ENCODE results near the gene SHQ1. TPM values are rescaled to one million over a fixed set of nuclear protein-coding genes. Genes with fewer than 3 reads are reported as not detected.

Gene SHQ1
- 10 to 100 TPM; 10.9 to 25.0 TPM for total RNA-seq

DNA sequence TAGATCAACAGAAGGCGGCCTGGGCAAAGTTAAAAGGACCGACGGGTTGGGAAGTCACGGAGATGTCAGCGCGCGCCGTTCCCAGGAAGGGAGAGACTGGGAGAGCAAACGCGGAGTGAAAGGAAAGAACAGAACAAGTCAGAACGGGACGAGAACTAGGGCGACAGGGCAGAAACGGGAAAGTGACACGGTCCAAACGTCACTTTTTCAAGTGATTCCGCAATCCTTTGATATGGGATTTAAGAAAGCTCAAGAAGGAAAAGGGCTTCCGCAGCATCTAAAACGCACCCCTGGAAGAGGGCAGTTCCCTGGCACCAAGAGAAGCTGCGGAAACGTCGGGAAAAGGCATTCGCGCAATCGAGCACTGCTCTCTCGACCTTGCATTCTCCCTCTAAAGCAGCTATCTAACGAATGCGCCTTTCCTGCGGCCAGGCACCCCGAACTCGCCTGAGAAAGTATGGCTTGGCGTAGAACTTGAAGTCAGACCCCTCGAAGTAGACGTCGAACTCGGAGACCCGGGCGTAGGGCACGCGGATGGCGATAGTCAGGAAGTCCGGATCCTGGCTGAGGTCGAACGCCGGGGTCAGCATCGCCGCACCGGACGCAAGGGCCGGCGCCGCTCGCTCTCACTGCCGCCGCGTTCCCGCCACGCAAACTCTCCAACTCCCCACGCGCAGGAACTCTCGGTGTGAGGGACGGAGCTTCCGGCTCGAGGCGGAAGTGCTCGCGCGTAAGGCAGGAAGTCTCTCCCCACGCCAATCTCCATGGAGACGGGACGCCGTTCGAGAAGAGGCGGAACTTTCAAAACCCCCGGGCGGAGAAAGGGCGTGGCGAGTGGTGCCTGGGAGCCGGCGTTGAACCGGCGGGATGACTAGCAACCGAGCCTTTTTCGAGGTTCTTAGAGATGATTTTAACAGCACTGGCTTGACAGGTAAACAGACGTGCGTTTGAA, at the start of gene SHQ1:
Gene SHQ1 (minus strand): TSS at position 695 of the 952 bp plus-strand sequence. CDS start 105 bp downstream, at position 590.
- TF ChIP-seq, protein P1, sequence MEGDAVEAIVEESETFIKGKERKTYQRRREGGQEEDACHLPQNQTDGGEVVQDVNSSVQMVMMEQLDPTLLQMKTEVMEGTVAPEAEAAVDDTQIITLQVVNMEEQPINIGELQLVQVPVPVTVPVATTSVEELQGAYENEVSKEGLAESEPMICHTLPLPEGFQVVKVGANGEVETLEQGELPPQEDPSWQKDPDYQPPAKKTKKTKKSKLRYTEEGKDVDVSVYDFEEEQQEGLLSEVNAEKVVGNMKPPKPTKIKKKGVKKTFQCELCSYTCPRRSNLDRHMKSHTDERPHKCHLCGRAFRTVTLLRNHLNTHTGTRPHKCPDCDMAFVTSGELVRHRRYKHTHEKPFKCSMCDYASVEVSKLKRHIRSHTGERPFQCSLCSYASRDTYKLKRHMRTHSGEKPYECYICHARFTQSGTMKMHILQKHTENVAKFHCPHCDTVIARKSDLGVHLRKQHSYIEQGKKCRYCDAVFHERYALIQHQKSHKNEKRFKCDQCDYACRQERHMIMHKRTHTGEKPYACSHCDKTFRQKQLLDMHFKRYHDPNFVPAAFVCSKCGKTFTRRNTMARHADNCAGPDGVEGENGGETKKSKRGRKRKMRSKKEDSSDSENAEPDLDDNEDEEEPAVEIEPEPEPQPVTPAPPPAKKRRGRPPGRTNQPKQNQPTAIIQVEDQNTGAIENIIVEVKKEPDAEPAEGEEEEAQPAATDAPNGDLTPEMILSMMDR (IDR thresholded peaks at IDR 0.05) = no peak
- Histone ChIP-seq H3K36me3 (no peaks in the 10 kb centered on the region), H3K4me1 (peaks cover 7% of the 10 kb centered on the region), H3K9ac (ENCODE audit: low read depth in 2 of 2, low read length in 2 of 2) (peak within 1 kb of the TSS; percentile 79 to 91), H3K27me3 (no peaks in the 10 kb centered on the region), H3K4me3 (peak within 1 kb of the TSS; percentile 74), H3K27ac (peak within 1 kb of the TSS; percentile 11), H3K9me3 (no peaks in the 10 kb centered on the region)
- DNase-seq = peak; percentile 99
- intact Hi-C loops (cut with DNase I) = loop anchor here (10.0 kb wide), 1 partner anchor 207 kb away; no protein-coding TSS in a partner anchor

- intact Hi-C loops (cut with DNase I) = no loop called here
- TF ChIP-seq, protein P1 (IDR thresholded peaks at IDR 0.05) = no peak
- no peak for DNase-seq
Observed at GRCh38 chr3:72897758-72898007, 49.4 kb upstream of the SHQ1 start.

DNA sequence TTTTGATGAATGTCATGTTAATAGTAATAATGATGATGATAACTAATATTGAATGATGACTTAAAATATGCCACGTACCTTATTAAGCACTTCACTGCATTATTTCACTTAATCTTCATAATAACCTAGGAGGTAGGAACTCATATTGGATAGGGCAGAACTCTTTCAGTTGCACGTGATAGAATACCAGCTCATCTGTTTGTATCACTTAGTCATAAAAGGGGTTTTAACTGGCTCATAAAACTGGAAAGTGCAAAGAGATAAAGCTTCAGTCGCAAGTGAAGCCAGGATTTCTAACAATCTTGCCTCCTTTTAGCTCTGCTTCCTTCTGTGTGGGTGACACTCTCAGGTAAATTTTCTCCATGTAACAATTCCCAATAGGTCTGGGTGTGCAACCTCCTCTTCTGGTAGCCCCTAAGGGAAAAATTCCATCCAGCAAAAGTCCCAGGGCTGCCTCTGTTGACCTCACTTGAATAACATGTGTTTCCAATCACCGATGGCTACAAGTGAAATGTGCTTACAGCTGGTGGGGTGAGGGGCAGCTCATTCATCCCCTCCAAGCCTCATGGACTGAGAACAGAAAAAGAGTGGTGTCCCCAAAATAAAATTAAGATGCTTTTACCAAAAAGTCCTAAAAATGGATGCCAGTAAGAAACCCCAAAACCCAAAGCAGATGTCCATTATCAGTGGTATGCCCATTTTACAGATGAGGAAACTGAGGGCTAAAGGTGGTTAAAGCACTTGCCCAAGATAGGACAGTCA, 48.9 kb upstream of the SHQ1 start:
- Histone ChIP-seq H3K9me3 (no peaks in the 10 kb centered on the region), H3K36me3 (no peaks in the 10 kb centered on the region), H3K9ac (ENCODE audit: low read depth in 2 of 2, low read length in 2 of 2) (no peak overlapping the region), H3K4me1 (no peaks in the 10 kb centered on the region), H3K27ac (no peak overlapping the region), H3K27me3 (no peaks in the 10 kb centered on the region), H3K4me3 (no peak overlapping the region)
- DNase-seq = no peak
- TF ChIP-seq, protein P1 (IDR thresholded peaks at IDR 0.05) = no peak
- intact Hi-C loops (cut with DNase I) = no loop called here

More at GRCh38 chr3:72897758-72898007, 49.4 kb upstream of the SHQ1 start:
- no peak overlapping the region for H3K4me3 ChIP-seq
- H3K9me3 ChIP-seq = no peaks in the 10 kb centered on the region
- no peak overlapping the region for H3K9ac ChIP-seq (ENCODE audit: low read depth in 2 of 2, low read length in 2 of 2)
- H3K27me3 ChIP-seq = no peaks in the 10 kb centered on the region
- no peaks in the 10 kb centered on the region for H3K36me3 ChIP-seq
- H3K4me1 ChIP-seq = no peaks in the 10 kb centered on the region
- no peak overlapping the region for H3K27ac ChIP-seq

GRCh38 chr3:72894976-72895552, 46.8 kb upstream of the SHQ1 start:
- Histone ChIP-seq H3K27me3 (no peaks in the 10 kb centered on the region), H3K27ac (no peak overlapping the region), H3K9ac (ENCODE audit: low read depth in 2 of 2, low read length in 2 of 2) (no peak overlapping the region), H3K36me3 (no peaks in the 10 kb centered on the region), H3K4me3 (no peak overlapping the region), H3K9me3 (no peaks in the 10 kb centered on the region), H3K4me1 (no peaks in the 10 kb centered on the region)
- no peak for DNase-seq
- TF ChIP-seq, protein P1 (IDR thresholded peaks at IDR 0.05) = no peak
- intact Hi-C loops (cut with DNase I) = no loop called here

- intact Hi-C loops (cut with DNase I) = no loop called here
- TF ChIP-seq, protein P1 (IDR thresholded peaks at IDR 0.05) = no peak
- Histone ChIP-seq H3K27ac (no peak overlapping the region), H3K4me1 (no peaks in the 10 kb centered on the region), H3K27me3 (no peaks in the 10 kb centered on the region), H3K36me3 (no peaks in the 10 kb centered on the region), H3K4me3 (no peak overlapping the region), H3K9me3 (no peaks in the 10 kb centered on the region), H3K9ac (ENCODE audit: low read depth in 2 of 2, low read length in 2 of 2) (no peak overlapping the region)
- DNase-seq = peak; percentile 24
Observed at GRCh38 chr3:72892870-72893269, 44.6 kb upstream of the SHQ1 start.

All from colonic mucosa (tissue), 4 donors.